Putamen (tissue), 1 donor: ENCODE results near the gene PLAAT3.
"Not testable (repeated sequence)": the region's sequence is repeated elsewhere in the genome, so short reads cannot be mapped to it uniquely, and the experiment has no call there.

Experiments used
- DNase-seq: peaks from one replicate; pipeline ENCODE4 v3.0.0-alpha.2; 2016; ENCODE audit warnings: low spot score

Gene PLAAT3

DNA sequence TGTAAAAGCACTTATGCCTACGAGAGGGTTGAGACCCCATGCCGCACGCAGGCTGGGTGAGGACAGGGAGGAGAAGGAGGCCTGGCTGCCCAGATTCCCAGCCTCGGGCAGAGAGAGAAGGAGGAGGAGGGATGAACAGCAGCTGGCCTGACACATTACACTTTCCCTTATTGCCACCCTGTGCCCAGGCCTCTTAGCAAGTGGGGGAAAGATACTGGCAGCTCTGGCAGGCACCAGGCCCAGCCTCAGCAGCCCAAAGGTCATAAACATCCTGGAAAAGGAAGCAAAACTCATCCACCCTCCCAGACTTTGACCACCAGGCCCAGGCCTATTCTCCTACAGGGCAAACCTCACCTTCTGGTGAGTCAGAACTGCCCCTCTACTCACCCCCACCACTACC is 4.7 kb downstream of the PLAAT3 start:
- peak; percentile 53 for DNase-seq

- DNase-seq, result no peak
Measured at GRCh38 chr11:63608353-63609345, 5.6 kb downstream of the PLAAT3 start.

DNA sequence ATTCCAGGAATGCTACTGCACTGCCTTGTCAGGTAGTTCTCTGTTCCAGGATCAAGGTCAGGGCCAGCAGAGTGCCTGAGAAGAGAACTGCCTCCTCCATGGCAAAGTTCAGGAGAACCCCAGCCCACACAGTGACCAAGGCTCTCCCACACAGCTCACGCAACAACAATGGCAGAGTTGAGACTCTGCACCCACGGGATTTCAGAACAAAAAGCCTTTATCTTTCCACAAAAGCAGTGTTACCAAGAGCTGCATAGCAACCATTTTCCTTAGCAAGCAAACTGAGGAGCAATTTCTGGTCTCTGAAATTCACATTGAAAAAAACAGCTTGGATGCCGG is 11.1 kb downstream of the PLAAT3 start:
- peak; percentile 95 for DNase-seq

DNA sequence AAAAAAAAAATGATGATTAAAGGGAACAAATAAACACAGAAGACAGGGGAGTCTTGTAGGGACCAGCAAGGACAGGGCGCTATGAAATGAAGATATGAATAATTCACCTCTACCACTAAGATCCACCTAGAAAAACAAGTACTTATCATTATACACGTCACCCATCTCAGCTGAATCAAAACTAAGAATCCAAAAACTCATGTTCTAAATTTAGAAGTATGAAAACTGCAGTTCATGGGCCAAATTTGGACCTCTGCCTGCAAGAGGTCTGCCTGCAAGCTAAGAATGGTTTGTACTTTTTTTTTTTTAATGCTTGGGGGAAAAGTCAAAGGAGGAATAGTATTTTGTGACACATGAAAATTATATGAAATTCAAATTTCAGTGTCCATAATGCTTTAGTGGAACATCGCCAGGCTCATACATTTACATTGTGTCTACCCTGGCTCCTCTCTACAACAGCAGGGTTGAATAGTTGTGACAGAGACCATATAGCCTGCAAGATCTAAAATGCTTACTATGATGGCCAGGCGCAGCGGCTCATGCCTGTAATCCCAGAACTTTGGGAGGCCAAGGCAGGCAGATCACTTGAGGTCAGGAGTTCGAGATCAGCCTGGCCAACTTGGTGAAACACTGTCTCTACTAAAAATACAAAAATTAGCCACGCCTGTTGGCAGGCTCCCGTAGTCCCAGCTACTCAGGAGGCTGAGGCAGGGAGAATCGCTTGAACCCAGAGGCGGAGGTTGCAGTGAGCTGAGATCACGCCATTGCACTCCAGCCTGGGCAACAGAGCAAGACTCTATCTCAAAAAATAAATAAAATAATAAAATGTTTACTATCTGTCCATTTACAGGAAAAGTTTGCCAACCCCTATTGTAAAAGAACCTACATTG is 11.7 kb downstream of the PLAAT3 start:
- not testable (repeated sequence) for DNase-seq

DNA sequence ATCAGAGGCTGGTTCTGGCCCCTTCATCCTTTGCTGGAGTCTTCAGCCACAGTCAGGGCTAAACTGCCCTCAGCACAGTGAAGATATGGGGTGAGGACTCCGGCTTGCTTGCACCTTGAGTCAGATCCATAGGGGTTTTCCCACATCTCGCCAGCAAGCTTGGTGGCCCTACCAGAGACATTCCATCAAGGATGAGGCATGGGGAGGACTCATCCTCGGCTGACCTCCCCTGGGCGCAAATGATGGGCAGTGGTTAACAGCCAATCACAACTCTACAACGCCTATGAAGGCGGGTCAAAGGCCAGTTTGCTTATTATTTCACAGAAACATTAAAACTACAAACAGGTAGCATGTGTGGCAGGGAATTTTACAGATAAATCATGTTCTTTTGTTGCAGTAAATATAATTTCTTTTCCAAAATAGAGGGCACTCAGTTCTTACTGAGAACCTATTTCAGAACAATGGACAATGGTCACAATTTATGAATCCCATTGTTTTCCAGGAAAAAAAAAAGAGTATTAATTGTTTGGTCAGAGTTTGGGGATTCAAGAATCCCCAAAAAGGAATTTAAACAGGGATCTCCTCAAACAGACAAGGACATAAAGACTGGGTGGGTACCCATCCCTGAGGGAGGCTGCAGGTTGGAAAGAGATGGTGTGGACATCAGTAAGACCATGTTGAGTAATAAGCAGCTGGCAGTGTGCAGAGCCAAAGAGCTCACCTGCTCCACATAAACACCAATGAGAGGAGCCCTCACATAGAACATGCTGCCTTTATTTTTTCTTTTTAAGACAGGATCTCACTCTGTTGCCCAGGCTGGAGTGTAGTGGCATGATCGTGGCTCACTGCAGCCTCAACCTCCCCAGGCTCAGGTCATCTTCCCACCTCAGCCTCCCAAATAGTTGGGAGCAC is 14.8 kb downstream of the PLAAT3 start:
- no peak for DNase-seq

GRCh38 chr11:63598556-63598955 is 15.7 kb downstream of the PLAAT3 start:
- no peak for DNase-seq

- no peak for DNase-seq
Measured at GRCh38 chr11:63595296-63595695, 18.9 kb downstream of the PLAAT3 start.

GRCh38 chr11:63592975-63593395 is 21.2 kb downstream of the PLAAT3 start:
- DNase-seq, result no peak

DNA sequence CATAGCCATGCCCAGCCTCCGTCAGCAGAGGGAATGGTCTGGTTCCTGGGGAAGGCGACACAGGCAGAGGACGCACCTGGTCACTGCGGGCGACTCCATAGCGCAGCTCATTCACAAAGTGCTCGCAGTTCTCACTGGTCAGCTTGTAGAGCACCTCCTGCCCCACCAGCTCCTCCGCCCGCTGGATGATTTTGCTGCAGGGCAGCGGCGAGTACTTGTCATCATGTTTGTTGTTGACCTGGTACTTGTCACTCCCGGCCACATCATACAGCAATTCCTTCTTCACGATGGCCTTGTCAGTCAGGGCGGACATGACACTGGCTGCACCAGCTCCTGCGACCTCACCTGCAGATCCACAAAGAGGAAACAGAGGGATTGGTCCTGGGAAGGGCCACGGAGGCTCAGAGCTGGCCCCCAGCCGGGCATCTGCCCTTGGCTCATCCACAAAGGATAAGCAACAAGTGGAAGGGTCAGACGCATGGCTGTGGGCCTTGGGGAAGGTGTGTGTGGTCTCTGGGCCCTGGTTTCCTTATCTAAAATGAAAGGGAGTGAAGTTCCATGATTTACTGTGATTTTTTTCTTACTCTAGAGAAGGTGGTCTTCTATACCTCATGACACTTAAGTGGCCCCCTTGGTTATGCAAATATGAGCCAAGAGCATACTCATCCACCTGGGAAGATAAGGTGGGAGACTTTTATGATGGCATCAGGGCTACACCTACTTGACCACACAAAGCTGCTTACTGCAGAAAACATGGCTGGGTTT is 24.0 kb downstream of the PLAAT3 start:
- DNase-seq, result no peak

- DNase-seq, result no peak
Measured at GRCh38 chr11:63589000-63589399, 25.2 kb downstream of the PLAAT3 start.

- no peak for DNase-seq
Measured at GRCh38 chr11:63586451-63587166, 27.6 kb downstream of the PLAAT3 start.

DNA sequence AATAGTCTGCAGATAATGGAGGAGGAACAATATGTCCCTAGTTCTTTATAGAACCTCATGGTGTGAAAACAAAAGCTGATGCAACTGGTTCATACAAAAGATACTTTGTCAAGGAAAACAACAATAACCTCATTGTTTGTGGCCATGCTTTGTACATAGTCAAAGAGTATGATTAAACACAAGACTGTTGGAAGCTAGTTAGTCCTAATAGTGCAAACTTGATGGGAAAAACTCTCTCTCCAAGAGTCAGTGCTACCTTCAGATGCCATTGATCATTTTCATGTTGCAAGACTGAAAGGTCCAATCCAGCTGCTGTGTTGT is 30.9 kb downstream of the PLAAT3 start:
- DNase-seq, result peak; percentile 92

- not testable (repeated sequence) for DNase-seq
Measured at GRCh38 chr11:63581224-63581623, 33.0 kb downstream of the PLAAT3 start.

DNA sequence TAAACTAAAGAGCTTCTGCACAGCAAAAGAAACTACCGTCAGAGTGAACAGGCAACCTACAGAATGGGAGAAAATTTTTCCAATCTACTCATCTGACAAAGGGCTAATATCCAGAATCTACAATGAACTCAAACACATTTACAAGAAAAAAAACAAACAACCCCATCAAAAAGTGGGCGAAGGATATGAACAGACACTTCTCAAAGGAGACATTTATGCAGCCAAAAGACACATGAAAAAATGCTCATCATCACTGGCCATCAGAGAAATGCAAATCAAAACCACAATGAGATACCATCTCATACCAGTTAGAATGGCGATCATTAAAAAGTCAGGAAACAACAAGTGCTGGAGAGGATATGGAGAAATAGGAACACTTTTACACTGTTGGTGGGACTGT is 35.4 kb downstream of the PLAAT3 start:
- not testable (repeated sequence) for DNase-seq

GRCh38 chr11:63574856-63575602 is 39.2 kb downstream of the PLAAT3 start:
- no peak for DNase-seq

- peak; percentile 64 for DNase-seq
Measured at GRCh38 chr11:63573881-63574855, 40.1 kb downstream of the PLAAT3 start.

- no peak for DNase-seq
Measured at GRCh38 chr11:63572026-63572688, 42.1 kb downstream of the PLAAT3 start.

GRCh38 chr11:63569570-63569969 is 44.7 kb downstream of the PLAAT3 start:
- no peak for DNase-seq
